T-helper 2 cell (primary cell): ENCODE results near the gene SMC1B.
"Not testable (repeated sequence)": the region's sequence is repeated elsewhere in the genome, so short reads cannot be mapped to it uniquely, and the experiment has no call there.

ENCODE experiments used
- DNase-seq, 5 experiments: peaks; one replicate each; pipeline versions ENCODE4 v3.0.0 to v3.0.0-alpha.2; 2012 to 2022
- total RNA-seq, 2 donors: gene quantifications; one replicate each; lab custom pipeline; 2026; lab: John Stamatoyannopoulos, UW

Gene SMC1B, protein sequence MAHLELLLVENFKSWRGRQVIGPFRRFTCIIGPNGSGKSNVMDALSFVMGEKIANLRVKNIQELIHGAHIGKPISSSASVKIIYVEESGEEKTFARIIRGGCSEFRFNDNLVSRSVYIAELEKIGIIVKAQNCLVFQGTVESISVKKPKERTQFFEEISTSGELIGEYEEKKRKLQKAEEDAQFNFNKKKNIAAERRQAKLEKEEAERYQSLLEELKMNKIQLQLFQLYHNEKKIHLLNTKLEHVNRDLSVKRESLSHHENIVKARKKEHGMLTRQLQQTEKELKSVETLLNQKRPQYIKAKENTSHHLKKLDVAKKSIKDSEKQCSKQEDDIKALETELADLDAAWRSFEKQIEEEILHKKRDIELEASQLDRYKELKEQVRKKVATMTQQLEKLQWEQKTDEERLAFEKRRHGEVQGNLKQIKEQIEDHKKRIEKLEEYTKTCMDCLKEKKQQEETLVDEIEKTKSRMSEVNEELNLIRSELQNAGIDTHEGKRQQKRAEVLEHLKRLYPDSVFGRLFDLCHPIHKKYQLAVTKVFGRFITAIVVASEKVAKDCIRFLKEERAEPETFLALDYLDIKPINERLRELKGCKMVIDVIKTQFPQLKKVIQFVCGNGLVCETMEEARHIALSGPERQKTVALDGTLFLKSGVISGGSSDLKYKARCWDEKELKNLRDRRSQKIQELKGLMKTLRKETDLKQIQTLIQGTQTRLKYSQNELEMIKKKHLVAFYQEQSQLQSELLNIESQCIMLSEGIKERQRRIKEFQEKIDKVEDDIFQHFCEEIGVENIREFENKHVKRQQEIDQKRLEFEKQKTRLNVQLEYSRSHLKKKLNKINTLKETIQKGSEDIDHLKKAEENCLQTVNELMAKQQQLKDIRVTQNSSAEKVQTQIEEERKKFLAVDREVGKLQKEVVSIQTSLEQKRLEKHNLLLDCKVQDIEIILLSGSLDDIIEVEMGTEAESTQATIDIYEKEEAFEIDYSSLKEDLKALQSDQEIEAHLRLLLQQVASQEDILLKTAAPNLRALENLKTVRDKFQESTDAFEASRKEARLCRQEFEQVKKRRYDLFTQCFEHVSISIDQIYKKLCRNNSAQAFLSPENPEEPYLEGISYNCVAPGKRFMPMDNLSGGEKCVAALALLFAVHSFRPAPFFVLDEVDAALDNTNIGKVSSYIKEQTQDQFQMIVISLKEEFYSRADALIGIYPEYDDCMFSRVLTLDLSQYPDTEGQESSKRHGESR
- 0 to 0.27 reads per million in 2 donors for total RNA-seq

DNA sequence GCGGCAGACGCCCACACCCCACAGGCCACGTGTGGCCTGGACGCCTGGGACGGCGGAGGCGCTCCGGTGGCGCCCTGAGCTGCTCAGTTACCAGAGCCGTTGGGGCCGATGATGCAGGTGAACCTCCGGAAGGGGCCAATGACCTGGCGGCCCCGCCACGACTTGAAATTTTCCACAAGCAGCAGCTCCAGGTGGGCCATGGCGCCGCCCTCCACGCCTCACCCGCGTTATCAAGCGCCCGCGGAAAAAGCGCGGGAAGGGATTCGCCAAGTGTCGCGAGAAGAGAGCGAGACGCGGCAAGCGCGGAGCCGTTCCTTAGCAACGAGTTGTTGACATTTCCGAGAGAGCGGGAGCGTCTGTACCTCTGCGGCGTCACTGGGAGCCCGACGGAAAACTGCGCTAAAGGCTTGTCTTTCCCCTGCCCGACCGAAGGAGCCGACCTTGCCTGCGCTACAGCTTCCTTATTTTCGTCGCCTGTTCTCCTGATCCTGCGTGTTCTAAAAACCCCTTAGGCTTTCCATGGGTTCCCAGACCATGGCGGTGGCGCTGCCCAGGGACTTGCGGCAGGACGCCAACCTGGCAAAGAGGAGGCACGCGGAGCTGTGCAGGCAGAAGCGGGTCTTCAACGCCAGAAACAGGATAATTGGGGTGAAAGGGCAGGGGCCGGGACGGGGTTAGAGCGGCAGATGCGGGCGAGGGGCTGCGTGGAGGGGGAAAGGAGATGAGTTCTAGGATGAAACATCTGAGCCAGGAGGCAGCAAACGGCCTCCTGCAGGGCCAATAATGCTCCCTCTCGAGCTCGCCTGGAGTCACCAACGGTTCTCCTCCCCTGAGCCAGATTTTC, at the start of gene SMC1B, which contains the start of gene RIBC2:
SMC1B (minus strand) TSS at position 232 of the 844 bp plus-strand sequence; CDS start at position 200, 32 bp downstream.
RIBC2 (plus strand) TSS at position 326 of the 844 bp plus-strand sequence; CDS start at position 520, 194 bp downstream.
- DNase-seq: peak; percentile 44 to 93 (median 70)

DNA sequence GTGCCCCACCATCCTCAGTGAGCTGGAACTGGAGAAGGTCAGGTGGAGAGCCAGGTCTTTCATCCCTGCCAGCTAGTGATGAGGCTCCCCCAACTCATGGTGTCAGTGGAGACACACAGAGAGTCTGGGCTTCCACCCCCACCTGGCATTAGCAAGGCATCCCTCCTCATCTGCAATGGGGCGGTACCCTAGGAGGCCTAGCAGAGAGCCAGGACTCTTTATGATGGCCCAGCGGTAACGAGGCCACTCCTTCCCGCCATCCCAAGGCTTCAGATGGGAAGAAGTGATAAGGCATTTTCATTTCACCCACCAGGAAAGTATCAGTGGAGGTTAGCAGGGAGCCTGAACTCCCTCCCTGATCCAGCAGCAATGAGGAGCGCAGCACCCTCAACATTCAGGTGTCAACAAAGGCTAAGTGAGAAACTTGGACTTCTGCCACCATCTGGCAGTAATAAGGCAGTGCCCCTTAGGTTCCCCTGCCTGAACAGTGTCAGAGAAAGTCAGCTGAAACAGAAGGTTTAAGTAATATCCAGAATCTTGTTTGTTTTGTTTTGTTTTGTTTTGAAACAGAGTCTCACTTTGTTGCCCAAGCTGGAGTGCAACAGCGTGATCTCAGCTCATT, 48.7 kb upstream of the SMC1B start:
- DNase-seq: peak in 1 of 5 experiments; percentile 22

DNA sequence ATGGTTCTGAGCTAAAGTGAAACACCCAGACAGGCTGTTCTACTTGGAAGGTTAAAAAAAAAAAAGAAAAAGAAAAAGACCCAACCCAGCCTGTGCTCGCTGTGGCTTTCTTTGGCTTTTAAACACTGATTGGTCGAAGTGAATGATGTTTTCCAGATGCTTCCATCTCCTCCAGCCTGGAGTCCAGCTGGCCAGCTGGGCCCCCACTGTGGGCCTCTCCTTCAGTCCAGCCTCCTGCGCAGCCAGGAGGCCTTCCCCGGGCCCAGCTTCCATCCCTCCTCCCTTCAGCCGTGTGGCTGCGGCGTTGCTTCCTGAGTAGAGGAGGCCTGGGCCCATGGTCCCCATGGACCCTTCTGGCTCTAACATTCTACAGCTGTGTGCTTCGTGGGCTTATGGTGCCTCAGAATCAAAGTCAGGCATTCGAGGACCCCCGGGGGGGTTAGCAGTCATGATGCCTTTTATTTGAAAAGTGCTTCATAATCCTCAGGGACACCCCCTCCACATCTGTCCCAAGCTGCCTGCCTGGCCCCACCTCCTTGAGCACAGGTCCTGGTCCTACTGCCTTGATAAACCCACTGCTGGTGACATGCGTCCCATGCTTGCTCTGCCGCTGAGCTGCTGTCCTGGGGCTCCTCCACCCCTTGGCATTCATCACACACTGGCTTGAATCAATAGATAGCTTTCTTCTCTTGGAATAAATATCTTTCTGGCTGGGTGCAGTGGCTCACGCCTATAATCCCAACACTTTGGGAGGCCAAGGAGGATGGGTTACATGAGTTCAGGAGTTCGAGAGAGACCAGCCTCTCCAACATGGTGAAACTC, 47.1 kb upstream of the SMC1B start:
- DNase-seq: no peak

DNA sequence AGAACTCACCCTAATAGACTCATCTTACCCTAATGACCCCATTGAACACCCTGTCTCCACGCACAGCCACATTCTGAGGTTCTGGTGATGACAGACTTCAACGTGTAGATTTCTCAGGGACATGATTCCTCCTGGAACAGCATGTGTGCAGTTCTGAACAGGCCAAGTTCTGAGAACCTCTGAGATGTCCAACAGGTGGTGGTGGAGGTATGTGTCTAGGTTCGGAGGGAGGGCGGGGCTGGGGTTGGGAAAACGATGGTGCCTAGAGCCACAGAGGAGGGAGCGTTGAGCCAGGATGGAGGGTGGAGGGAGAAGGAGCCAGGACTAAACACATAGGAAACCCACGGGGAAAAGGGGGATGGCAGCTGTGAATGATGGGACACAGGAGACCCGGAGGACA, 45.8 kb upstream of the SMC1B start:
- DNase-seq: no peak

DNA sequence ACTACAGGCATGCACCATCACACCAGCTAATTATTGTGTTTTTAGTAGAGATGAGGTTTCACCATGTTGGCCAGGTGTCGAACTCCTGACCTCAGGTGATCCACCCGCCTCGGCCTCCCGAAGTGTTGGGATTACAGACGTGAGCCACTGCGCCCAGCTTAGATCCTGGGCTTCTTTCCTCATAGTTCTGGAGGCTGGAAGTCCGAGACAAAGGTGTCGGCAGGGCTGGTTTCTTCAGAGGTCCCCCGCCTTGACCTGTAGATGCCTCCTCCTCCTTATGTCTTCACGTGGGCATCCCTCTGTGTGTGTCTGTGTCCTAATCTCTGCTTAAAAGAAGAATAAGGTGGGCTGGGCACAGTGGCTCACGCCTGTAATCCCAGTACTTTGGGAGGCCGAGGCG, 45.1 kb upstream of the SMC1B start:
- no peak for DNase-seq

DNA sequence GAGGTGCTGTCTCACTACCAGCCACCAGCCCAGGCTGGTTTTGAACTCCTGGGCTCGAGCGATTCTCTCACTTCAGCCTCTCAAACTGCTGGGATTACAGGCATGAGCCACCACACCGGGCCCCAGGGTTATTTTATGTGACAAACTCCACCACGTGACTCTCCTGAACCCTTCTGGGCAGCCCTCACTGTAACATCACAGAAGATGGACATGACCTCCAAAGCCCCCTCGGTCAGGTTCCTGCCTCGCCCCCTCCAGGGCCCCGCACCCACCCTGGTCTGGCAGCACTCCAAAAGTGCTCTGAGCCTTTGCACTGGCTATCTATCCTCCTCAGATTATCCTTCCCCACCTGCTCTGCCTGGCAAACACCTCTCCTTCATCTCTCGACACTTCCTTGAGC, 43.4 kb upstream of the SMC1B start:
- DNase-seq: no peak

DNA sequence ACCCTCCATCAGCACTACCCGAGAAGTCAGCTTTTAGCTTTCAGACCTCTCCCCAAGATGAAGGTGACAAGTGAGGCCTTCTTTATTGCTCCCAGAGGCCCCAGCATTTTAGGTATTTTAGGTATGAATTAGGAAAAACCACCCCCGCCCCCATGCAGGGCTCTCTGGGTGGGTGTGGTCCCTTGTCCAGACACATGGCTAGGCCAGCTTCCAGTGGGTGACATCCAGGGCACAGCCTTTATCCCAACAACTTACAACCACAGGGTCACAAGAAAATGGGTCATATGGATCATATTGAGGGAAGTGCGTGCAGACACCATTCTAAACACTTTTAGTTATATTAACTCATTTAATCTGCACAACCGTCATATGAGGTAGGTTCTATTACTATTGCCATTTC, 42.2 kb upstream of the SMC1B start:
- no peak for DNase-seq

DNA sequence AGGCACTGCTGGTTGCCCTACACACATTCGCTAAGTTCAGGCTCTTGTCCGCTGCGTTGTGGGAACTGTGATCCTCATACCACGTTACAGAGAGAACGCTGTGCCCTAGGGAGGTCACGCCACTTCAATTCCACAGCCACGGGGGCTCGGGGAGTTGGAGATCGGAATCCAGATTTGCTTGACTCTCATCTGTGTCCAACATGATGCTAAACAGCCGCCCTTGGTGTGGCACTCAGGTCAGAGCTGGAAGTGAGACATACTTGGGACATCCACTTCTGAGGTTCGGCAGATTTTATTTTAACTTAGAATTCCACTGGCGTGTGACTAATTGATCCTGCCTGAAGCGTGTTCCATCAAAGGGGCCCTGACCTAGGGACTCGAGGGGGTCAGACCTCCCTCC, 41.8 kb upstream of the SMC1B start:
- no peak for DNase-seq

DNA sequence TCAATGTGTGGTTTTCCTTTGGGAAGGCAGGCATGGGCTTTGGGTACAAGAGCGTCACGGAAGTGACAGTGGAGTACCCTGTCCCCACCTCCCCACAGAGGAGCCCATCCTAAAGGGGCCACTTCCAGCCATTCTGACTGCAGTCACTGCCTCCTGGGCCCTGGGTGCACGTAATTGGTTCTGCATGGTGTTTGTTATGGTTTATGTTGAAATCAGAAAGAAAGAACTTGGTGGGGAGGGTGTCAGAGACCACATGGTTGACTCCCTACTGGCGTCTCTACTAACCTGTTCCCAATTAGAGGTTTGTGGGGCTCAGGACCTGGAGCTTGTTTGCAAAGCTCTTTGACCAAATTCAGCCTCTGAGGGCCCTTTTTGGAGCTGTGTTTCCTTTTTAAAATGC, 40.9 kb upstream of the SMC1B start:
- no peak for DNase-seq

DNA sequence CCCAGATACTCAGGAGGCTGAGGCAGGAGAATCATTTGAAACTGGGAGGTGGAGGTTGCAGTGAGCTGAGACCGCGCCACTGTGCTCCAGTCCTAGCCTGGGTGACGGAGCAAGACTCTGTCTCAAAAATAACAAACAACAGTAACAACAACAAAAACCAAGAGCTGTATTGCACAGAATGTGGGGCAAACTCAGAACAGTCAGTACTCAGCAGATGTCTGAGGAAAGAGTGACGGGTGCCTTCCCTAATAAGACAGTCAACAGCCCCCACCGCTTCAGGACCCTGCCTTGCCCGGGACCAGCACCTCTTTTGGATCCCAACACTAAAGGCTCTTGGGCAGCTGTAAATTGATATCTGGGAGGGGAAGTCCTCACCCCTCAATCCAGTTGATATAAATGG, 40.4 kb upstream of the SMC1B start:
- DNase-seq: no peak

DNA sequence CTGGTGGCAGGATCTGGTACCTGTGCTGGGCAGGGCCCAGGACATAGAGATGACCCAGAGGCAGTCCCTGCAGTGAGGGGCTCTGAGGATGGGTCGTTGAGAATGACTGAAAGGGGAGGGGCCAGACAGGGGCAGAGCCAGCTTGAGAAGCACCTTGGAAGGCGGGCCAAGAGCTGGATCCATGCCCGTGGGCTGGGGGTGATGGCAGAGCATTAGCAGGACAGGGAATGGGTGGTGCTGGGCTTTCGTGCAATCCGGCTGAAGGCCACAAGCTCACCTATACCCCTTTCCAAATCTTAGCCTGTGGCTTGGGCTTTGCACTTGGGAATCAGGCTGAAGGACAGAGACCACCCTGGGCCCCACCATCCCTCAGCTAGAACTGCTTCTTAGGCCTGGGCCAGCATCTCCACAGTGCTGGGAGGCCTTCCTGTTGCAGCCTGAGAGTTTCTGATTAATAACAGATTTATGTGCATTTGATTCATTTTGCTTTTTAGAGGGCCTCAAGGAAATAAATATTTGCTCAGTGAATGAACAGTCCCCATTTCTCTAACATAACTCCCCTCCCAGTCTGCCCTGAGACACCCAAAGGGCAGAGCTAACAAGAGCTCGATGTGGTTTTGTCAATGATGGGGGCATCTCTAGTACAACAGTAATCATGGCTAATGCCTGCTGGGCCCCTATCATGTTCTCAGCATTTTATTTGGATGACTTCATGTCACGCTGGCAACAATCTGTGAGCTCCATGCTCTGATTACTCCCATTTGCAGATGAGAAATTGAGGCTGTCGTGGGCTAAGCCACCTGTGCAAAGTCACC, 39.4 kb upstream of the SMC1B start:
- DNase-seq: no peak

DNA sequence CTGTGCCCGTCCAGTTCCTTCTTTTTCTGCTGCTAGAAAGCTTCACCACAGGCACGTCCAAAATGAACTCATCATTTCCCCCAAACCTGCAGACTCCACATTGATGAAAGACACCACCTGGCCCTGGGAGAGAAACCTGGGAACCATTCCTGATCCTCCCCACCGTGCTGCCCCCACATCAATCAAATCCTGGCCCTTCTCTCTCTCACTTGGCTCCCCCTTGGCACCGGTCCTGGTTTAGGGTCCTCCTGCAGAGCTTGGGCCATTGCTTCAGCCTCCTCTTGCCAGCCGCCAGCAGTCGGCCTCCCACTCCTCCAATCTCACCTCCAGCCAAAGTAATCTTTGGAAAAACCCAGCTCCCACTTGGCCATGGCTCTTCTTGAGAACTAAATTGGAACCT, 38.6 kb upstream of the SMC1B start:
- DNase-seq: no peak

DNA sequence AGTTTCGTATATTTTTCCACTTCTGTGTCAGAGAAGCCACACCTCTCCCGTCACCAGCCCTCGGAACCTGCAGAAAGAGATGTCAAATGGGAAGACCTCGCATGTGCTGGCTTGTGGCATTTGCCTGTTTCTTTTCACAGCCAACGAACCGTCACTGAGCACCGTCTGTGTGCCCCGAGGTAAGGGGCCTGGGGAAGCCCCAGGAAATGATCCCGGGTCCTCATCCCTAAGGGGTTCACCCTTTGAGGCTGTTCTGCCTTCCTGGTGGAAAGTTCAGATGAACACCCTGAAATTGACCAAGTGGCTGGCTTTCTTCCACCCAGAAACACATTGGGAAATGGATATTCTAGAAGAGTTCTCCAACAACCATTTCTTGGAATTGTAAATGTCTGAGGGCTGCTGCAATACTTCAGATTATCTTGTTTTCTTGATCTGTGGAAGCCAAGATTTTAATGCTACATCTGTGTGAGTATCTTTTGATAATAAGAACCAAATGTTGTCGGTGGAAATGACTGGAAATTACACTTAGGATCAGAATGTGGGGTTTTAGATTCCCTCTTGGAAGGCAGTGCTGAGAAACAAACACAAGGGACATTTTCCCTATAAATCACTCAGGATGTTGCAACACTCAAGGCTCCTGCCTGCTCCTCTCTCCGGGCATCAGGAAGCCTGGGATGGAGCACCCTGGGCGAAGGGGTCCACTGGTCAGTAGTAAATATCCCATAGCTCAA, 37.7 kb upstream of the SMC1B start:
- no peak for DNase-seq

DNA sequence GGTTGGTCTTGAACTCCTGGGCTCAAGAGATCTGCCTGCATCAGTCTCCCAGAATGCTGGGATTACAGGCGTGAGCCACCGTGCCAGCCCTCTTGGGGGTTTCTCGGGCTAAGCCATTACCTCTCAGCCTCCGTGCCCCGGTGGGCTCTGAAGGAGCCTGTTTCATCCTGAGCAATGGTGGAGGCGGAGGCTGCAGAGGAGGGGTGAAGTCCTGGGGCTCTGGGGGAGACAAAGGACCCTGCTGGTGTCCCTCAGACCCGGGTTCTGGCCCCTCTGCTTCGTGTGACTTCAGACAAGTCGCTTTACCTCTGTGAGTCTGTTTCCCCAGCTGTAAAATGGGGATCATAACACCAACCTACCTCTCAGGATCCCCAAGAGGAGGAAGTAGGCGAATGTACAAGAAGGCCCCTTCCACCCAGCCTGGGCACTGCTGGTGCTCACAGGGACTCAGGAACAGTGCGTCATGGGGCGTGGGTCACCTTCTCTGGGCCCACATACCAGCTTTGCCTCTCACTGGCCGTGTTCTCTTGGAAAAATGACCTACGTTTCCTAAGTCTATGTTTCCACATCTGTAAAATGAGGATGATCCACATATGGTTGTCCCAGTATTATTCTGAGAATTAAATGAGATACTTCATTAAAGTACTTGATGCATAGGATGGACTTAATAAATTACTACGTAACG, 36.8 kb upstream of the SMC1B start:
- no peak for DNase-seq

DNA sequence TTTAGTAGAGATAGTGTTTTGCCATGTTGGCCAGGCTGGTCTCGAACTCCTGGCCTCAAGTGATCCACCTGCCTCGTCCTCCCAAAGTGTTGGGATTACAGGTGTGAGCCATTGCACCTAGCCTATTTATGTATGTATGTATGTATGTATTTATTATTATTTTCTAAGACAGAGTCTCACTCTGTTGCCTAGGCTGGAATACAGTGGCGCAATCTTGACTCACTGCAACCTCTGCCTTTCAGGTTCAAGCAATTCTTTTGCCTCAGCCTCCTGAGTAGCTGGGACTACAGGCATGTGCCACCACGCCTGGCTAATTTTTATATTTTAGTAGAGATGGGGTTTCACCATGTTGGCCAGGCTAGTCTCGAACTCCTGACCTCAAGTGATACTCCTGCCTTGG, 36.0 kb upstream of the SMC1B start:
- not testable (repeated sequence) for DNase-seq

DNA sequence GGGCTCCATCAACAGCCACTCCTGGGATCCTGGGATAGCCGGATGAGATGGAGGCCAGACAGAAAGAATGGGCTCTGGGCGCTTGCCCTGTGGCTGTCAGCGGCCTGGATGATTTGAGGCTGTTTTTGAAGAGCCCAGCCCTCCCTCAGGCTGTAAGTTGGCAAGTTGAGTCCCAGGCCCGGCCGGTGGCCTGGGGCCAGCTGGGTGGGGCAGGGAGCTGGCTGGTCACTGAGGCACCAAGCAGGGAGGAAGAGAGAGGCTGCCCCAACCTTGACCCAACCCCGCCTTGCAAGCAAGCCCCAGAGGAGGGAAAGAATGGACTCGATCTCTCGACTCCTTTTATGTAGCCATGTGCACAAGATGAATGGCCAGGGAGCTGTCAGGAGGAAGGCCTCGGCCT, 35.0 kb upstream of the SMC1B start:
- DNase-seq: no peak

DNA sequence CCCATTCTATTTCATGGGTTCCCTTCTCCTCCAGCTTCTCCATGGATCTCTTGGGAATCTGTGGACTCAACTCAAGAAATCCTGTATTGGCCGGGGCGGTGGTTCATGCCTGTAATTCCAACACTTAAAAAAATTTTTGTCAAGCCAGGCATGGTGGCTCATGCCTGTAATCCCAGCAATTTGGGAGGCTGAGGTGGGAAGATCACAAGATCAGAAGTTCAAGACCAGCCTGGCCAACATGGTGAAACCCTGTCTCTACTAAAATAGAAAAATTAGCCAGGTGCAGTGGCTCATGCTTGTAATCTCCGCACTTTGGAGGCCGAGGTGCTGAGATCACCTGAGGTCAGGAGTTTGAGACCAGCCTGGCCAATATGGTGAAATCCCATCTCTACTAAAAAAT, 34.2 kb upstream of the SMC1B start:
- not testable (repeated sequence) for DNase-seq

DNA sequence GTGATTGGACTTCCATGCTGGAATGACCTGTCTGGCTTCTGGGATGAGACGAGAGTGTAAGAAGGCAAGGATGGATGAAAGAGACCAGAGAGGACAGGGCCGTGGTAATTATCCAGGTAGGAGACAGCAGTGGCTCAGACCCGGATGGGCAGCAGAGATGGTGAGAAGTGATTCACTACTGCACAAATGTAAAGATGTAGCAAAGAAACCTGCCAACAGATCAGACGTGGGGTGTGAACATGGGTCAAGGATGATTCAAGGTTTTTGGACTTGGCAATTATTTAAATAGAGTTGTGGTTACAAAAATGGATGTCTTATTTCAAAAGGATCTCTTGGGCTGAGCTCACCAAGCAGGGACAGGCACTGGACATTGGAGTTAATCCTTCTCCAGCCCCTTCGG, 32.8 kb upstream of the SMC1B start:
- DNase-seq: no peak
